GM21528 (cell line): ENCODE data around the gene NELL2.

ENCODE experiments used
- ATAC-seq: cut with Tn5 transposase; IDR thresholded peaks from one replicate; pipeline ENCODE4 v1.9.1; 2021; ENCODE audit warnings: mild to moderate bottlenecking, moderate library complexity; ENCODE audit not compliant: unreplicated experiment, low FRiP score

Gene NELL2

GRCh38 chr12:44637875-44638274, 238.2 kb downstream of the NELL2 start:
- ATAC-seq = no peak

DNA sequence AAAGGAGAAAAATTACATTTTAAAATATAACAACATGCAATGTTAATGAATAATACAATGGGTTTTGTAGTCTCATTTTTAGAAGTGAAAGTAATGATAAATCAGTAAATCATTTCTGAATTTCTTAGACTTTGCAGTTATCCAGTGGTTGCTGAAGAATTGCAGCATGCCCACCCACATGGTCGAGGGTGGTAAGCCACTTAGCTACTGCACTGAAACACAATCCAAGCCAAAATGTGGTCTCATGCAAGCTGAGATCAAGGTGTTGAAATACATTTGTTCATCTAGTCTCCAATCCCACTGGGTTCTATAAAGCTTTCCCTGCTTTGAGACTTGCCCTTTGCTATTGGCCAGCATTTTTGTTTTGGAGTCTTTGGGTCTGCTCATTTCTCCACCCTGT, 247.9 kb downstream of the NELL2 start:
- no peak for ATAC-seq

DNA sequence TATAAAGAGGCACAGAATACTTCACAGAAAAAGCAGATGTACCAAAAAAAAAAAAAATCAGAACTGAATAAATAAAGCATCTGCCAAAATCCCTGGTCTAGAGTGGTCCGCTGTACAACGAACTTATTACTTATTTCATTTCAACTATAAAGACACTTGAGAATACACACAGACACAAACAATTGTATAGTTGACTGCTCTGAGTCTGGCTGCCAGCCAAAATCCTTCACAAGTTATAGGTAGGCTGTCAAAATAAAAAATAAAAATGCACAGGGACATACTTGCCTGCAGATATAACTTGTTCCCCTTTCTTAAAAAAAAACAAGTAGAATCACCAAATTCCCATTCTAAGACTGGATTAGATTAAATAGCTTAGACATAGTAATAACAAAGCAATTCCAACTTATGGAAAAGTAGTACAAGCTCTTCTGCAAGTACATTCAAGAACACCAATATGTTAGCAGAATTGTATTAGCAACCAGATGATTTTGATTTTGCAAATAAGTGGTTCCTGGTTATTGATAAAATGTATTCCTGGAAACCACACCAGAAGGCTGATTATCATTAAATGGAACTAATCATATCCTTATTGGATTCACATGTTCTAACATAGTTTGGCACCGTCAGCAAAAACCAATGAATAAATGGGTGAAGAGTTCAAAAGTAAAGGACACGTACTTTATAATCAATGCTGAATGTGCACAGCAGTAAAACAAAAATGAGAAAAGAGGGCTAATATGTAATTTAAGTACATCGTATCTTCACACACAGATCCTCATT, 248.5 kb downstream of the NELL2 start:
- no peak for ATAC-seq

DNA sequence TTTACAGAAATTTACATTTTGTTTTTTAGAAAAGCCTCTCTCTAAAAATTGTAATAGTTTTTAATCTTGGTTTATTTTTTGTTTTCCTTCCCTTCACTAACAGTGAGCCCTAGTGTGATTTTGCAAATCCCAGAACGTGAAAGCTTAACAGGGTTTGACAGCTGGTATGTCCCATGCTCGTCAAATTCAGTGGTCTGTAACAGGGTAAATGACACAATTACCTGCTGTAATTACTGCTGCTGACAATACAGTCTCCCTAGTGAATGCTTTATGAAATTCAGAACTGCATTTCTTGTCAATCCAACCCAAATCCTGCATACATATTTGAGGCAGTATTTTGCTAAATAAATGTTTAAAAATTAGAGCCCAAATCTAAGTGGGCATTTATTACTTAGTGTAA, 249.2 kb downstream of the NELL2 start:
- no peak for ATAC-seq

DNA sequence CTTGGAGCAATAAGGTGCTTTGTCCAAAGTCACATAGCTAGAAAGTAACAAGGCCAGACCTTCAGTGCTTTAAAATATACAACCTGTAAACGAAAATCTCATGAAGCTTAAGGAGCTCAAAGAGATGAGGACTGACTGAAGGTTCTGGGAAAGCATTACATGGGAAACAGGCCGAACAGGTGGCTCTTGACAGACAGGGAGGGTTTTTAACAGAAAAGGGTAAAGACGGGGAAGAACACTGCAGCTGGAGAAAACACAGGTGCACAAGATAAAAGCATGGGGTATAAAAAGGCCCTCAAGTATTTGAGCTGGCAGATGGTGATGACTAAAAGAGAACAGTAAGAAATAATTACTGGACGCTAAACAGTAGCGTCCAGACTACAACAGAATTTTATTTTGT, 257.2 kb downstream of the NELL2 start:
- no peak for ATAC-seq

GRCh38 chr12:44616402-44616801, 259.7 kb downstream of the NELL2 start:
- no peak for ATAC-seq

- no peak for ATAC-seq
These were observed 264.6 kb downstream of the NELL2 start for GRCh38 chr12:44611538-44611937.

DNA sequence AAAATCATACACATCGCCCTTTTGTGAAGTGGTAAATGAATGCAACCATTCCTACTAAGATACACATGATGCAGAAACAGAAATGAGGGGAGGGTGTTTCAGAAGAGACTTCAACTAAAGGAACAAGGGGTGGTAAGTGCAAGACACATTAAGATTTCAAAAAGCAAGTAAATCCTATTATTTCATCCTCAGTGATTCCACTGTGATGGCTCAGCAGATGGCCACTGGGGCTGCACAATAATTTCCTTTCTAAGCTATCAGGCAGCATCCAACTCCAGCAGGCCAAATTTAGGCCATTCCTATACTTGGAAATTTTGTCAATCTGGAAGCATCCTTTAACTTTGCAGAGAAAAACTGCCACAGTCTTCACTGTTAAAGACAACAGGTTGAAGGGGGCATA, 272.4 kb downstream of the NELL2 start:
- ATAC-seq = no peak

DNA sequence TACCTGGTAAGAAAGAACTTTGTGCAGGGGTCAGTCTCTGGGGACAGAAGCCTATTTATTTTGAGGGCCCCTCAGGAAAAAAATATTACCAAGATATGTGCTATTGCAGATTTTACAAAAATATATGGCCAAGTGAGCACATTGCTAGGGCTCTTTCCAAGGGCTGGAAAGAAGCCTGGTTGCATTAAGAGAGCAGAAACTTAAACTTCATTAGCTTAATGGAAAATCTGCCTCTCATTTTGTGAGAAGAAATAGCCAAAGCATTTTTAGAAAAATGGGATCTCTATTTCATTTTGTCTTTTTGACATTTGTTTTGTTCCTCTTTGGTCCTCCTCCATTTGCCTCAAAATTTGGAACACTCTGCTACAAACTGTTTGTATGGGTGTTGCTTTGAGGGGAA, 283.5 kb downstream of the NELL2 start:
- no peak for ATAC-seq

DNA sequence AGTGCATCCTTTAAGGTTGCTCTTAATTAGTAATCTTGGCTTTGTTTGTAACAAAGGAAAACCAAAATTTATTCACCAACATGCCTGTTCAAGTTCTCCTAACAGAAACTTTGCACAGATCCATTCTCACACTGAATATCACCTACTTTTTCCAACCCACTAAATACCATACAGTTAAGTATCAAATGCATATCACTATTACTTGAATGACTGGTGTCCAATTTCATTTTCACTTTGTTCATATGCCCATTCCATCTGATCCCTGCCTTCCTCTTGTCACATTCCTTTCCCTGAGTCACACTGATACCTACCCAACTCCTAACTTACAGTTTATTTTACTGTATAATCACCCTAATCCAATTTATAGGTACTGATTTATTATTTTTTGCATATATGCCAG, 286.4 kb downstream of the NELL2 start:
- no peak for ATAC-seq

DNA sequence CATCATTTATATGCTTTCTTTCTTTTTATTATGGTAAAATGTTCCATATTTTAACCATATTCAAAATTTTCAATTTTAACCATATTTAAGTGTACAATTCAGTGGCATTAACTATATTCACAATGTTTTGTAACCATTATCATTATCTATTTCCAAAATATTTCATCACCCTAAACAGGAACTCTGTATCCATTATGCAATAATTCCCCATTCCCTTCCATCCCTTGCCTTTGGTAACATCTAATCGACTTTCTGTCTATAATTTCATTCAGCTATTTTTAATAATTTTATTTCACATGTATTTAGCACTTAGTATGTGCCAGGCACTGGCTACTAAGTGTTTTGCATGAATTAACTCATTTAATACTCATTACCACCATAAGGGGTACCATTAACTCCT, 287.5 kb downstream of the NELL2 start:
- no peak for ATAC-seq

GRCh38 chr12:44584625-44585024, 291.5 kb downstream of the NELL2 start:
- no peak for ATAC-seq

GRCh38 chr12:44582521-44582920, 293.6 kb downstream of the NELL2 start:
- no peak for ATAC-seq

- no peak for ATAC-seq
These were observed 294.4 kb downstream of the NELL2 start for GRCh38 chr12:44581642-44582242.

- no peak for ATAC-seq
These were observed 301.5 kb downstream of the NELL2 start for GRCh38 chr12:44574586-44574985.

GRCh38 chr12:44573723-44574122, 302.4 kb downstream of the NELL2 start:
- ATAC-seq = no peak

- no peak for ATAC-seq
These were observed 305.0 kb downstream of the NELL2 start for GRCh38 chr12:44571006-44571550.

DNA sequence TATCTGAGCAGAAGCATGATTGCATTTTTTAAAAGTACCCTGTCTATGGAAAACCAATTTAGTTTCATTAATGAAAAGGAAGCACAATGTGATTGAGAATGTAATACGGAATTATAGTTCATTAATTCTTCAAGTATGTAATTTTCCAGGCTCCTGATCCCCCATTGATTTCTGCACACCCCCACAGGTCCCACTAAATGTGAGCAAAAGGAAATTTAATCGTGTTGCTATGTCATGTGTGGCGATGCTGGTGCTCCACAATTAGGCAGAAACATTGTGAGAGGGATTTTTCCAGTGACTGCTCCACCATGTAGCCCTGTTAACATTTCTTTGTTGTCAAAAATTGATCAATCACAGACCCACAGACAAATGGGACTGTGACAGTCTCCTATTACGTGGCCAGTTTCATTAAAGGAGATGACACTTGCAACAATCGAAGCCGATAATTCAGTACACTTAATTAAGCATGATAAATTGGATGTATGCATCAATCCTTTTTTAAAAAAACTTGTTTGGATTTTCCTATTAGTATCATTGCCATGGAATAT, 306.0 kb downstream of the NELL2 start:
- no peak for ATAC-seq

DNA sequence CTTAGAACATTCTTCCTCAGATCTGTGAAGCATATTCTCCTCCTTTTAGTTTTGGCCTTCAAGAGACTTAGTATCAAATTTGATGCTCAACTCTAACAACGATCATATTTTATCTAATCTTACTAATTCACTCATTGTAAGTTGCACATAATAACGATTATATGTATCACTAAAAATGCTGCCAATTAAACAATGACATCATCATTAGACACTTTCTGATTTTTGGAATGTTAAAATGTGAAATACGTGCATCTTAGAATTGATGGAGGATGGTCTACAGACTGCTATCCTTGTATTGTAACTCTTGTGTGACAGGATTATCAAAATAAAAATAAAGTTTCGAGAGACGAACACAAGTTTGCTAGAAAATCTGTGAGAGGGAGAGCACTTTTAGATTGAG, 311.0 kb downstream of the NELL2 start:
- ATAC-seq = no peak

GRCh38 chr12:44563486-44563885, 312.6 kb downstream of the NELL2 start:
- no peak for ATAC-seq

- ATAC-seq = no peak
These were observed 317.6 kb downstream of the NELL2 start for GRCh38 chr12:44558340-44559100.
